Mesenchymal stem cell (in vitro differentiated cells and primary cell): ENCODE results near the gene SIK3.

Source experiments
- DNase-seq: peaks from one replicate; pipeline ENCODE4 v3.0.0-alpha.2; 2013
- H2AFZ ChIP-seq: one replicate; pipeline ENCODE4 v1.6.1; 2013; ENCODE audit warnings: low read depth, mild to moderate bottlenecking, control low read depth, inconsistent platforms, low read length, moderate library complexity
- H2AK5ac ChIP-seq: 2 replicates; pipeline ENCODE4 v1.6.1; 2013; ENCODE audit warnings: low read length, moderate library complexity, mild to moderate bottlenecking, inconsistent platforms; ENCODE audit not compliant: severe bottlenecking
- H2BK120ac ChIP-seq: one replicate; pipeline ENCODE4 v1.6.1; 2013; ENCODE audit warnings: low read depth, mild to moderate bottlenecking, inconsistent platforms, low read length, moderate library complexity
- H2BK12ac ChIP-seq, 2 experiments: one replicate each; pipeline ENCODE4 v1.6.1; 2013; ENCODE audit warnings: inconsistent platforms in 2 of 2, low read length in 2 of 2, mild to moderate bottlenecking in 2 of 2, moderate library complexity in 2 of 2, control low read depth in 1 of 2
- H2BK15ac ChIP-seq: one replicate; pipeline ENCODE4 v1.6.1; 2013; ENCODE audit warnings: mild to moderate bottlenecking, low read depth, inconsistent platforms; ENCODE audit not compliant: poor library complexity, severe bottlenecking
- H2BK5ac ChIP-seq: 2 replicates; pipeline ENCODE4 v1.6.1; 2013; ENCODE audit warnings: low read depth, mild to moderate bottlenecking, low read length, control low read depth, inconsistent platforms; ENCODE audit not compliant: poor library complexity, severe bottlenecking
- H3K14ac ChIP-seq, 2 experiments: one replicate each; pipeline ENCODE4 v1.6.1; 2013; ENCODE audit warnings: inconsistent platforms in 2 of 2, low read length in 2 of 2, control low read depth in 1 of 2, mild to moderate bottlenecking in 1 of 2, moderate library complexity in 1 of 2
- H3K18ac ChIP-seq, 2 experiments: one replicate each; pipeline ENCODE4 v1.6.1; 2013; ENCODE audit warnings: inconsistent platforms in 2 of 2, low read length in 2 of 2, control low read depth in 1 of 2, low read depth in 1 of 2, mild to moderate bottlenecking in 1 of 2
- H3K23ac ChIP-seq, 2 experiments: one replicate each; pipeline ENCODE4 v1.6.1; 2013; ENCODE audit warnings: inconsistent platforms in 2 of 2, low read length in 2 of 2, mild to moderate bottlenecking in 2 of 2, moderate library complexity in 2 of 2, control low read depth in 1 of 2
- H3K27ac ChIP-seq: 2 replicates; pipeline ENCODE4 v1.5.1; 2013; ENCODE audit warnings: mild to moderate bottlenecking, moderate library complexity, low read length, control low read depth, inconsistent platforms; ENCODE audit not compliant: poor library complexity, severe bottlenecking
- H3K27me3 ChIP-seq, 2 experiments: 2 replicates each; pipeline versions ENCODE4 v1.6.1 to v1.7.0; 2013; ENCODE audit warnings: low read length in 2 of 2, mild to moderate bottlenecking in 2 of 2, moderate library complexity in 2 of 2, control low read depth in 1 of 2, inconsistent platforms in 1 of 2; ENCODE audit not compliant: control insufficient read depth in 1 of 2, insufficient read depth in 1 of 2
- H3K36me3 ChIP-seq, 2 experiments: 2 replicates each; pipeline versions ENCODE4 v1.6.1 to v1.7.0; 2013; ENCODE audit warnings: low read length in 2 of 2, control low read depth in 1 of 2, inconsistent platforms in 1 of 2, low read depth in 1 of 2, mild to moderate bottlenecking in 1 of 2; ENCODE audit not compliant: insufficient read depth in 2 of 2, control insufficient read depth in 1 of 2
- H3K4ac ChIP-seq, 2 experiments: one replicate each; pipeline ENCODE4 v1.6.1; 2013; ENCODE audit warnings: inconsistent platforms in 2 of 2, low read length in 2 of 2, mild to moderate bottlenecking in 2 of 2, moderate library complexity in 2 of 2, control low read depth in 1 of 2, low read depth in 1 of 2
- H3K4me1 ChIP-seq: 2 replicates; pipeline ENCODE4 v1.6.1; 2013; ENCODE audit warnings: low read depth, low read length, control low read depth; ENCODE audit not compliant: control insufficient read depth, insufficient read depth
- H3K4me2 ChIP-seq: 2 replicates; pipeline ENCODE4 v1.6.1; 2013; ENCODE audit warnings: low read length, mild to moderate bottlenecking, inconsistent platforms; ENCODE audit not compliant: poor library complexity, severe bottlenecking
- H3K4me3 ChIP-seq, 2 experiments: 2 replicates each; pipeline versions ENCODE4 v1.5.1 to v1.7.0; 2013; ENCODE audit warnings: low read length in 2 of 2, mild to moderate bottlenecking in 2 of 2, control low read depth in 1 of 2, low read depth in 1 of 2; ENCODE audit not compliant: insufficient read depth in 1 of 2
- H3K79me1 ChIP-seq: replicated peaks from 2 replicates; pipeline ENCODE4 v1.6.1; 2013; ENCODE audit warnings: mild to moderate bottlenecking, control low read depth, low read length, inconsistent platforms; ENCODE audit not compliant: poor library complexity, severe bottlenecking
- H3K9ac ChIP-seq: 2 replicates; pipeline ENCODE4 v1.7.0; 2013; ENCODE audit warnings: mild to moderate bottlenecking, low read length, moderate library complexity
- H3K9me3 ChIP-seq: 2 replicates; pipeline ENCODE4 v1.7.0; 2013; ENCODE audit warnings: mild to moderate bottlenecking, low read length; ENCODE audit not compliant: control insufficient read depth
- H4K8ac ChIP-seq: one replicate; pipeline ENCODE4 v1.6.1; 2013; ENCODE audit warnings: inconsistent platforms, mild to moderate bottlenecking, low read length, moderate library complexity
- H4K91ac ChIP-seq: one replicate; pipeline ENCODE4 v1.6.1; 2013; ENCODE audit warnings: mild to moderate bottlenecking, low read length, inconsistent platforms
- WGBS: methylation state at CpG from one replicate; pipeline ENCODE4 v1.1.7; 2013; ENCODE audit warnings: mixed read lengths; 5-methylcytosine and 5-hydroxymethylcytosine counted together

SIK3 gene

GRCh38 chr11:116814502-116814901, 283.7 kb downstream of the SIK3 start:
- H2AK5ac ChIP-seq = no peak overlapping the region
- no peaks in the 10 kb centered on the region for H3K79me1 ChIP-seq
- H2BK12ac ChIP-seq = no peak overlapping the region
- H4K91ac ChIP-seq = no peak overlapping the region
- H3K9ac ChIP-seq = no peak overlapping the region
- H3K36me3 ChIP-seq = no peaks in the 10 kb centered on the region
- peaks cover 0 to 12% of the 10 kb centered on the region in 2 experiments for H3K27me3 ChIP-seq
- H3K4me3 ChIP-seq = no peak overlapping the region
- H4K8ac ChIP-seq = no peak overlapping the region
- H3K4me2 ChIP-seq = no peak overlapping the region
- no peaks in the 10 kb centered on the region for H3K4me1 ChIP-seq
- DNase-seq = no peak
- no peak overlapping the region for H3K18ac ChIP-seq
- no peak overlapping the region for H2AFZ ChIP-seq
- no peak overlapping the region for H2BK15ac ChIP-seq
- no peak overlapping the region for H3K14ac ChIP-seq
- H3K23ac ChIP-seq = no peak overlapping the region
- WGBS = 95% methylated on average over 5 of the region's 6 CpGs
- H2BK120ac ChIP-seq = no peak overlapping the region
- no peak overlapping the region for H3K27ac ChIP-seq
- H3K9me3 ChIP-seq = no peaks in the 10 kb centered on the region
- no peak overlapping the region for H2BK5ac ChIP-seq
- H3K4ac ChIP-seq = no peak overlapping the region

- Histone ChIP-seq H2BK5ac (no peak overlapping the region), H3K4ac (no peak overlapping the region), H3K79me1 (no peaks in the 10 kb centered on the region), H3K36me3 (no peaks in the 10 kb centered on the region), H4K91ac (no peak overlapping the region), H3K9ac (no peak overlapping the region), H2AFZ (no peak overlapping the region), H3K18ac (no peak overlapping the region), H3K4me3 (no peak overlapping the region), H2BK12ac (no peak overlapping the region), H2AK5ac (no peak overlapping the region), H2BK120ac (no peak overlapping the region), H3K27me3 (peaks cover 0 to 12% of the 10 kb centered on the region in 2 experiments), H3K23ac (peak overlapping the region in 1 of 2 experiments; percentile 56), H3K4me1 (no peaks in the 10 kb centered on the region), H3K4me2 (no peak overlapping the region), H3K14ac (no peak overlapping the region), H2BK15ac (no peak overlapping the region), H4K8ac (no peak overlapping the region), H3K9me3 (no peaks in the 10 kb centered on the region), H3K27ac (no peak overlapping the region)
- no peak for DNase-seq
- 65% methylated on average over 4 of the region's 5 CpGs for WGBS
Observed at GRCh38 chr11:116813781-116814471, 284.3 kb downstream of the SIK3 start.

- Histone ChIP-seq H3K27me3 (peaks cover 0 to 19% of the 10 kb centered on the region in 2 experiments), H4K91ac (no peak overlapping the region), H3K79me1 (no peaks in the 10 kb centered on the region), H3K4ac (no peak overlapping the region), H3K23ac (no peak overlapping the region), H3K9me3 (no peaks in the 10 kb centered on the region), H2BK15ac (no peak overlapping the region), H2BK12ac (no peak overlapping the region), H3K18ac (no peak overlapping the region), H3K4me1 (no peaks in the 10 kb centered on the region), H2AFZ (no peak overlapping the region), H4K8ac (no peak overlapping the region), H3K36me3 (no peaks in the 10 kb centered on the region), H3K4me3 (no peak overlapping the region), H2BK5ac (no peak overlapping the region), H3K14ac (no peak overlapping the region), H3K9ac (no peak overlapping the region), H3K4me2 (no peak overlapping the region), H2BK120ac (no peak overlapping the region), H2AK5ac (no peak overlapping the region), H3K27ac (no peak overlapping the region)
- 92% methylated on average over 1 of the region's 1 CpG for WGBS
- no peak for DNase-seq
Observed at GRCh38 chr11:116813170-116813569, 285.1 kb downstream of the SIK3 start.

- no CpG with 5 or more reads among the region's 4 CpGs for WGBS
- Histone ChIP-seq H2BK15ac (no peak overlapping the region), H3K79me1 (no peaks in the 10 kb centered on the region), H3K9ac (no peak overlapping the region), H2BK5ac (no peak overlapping the region), H2AFZ (no peak overlapping the region), H2BK120ac (no peak overlapping the region), H3K14ac (no peak overlapping the region), H2BK12ac (no peak overlapping the region), H2AK5ac (no peak overlapping the region), H3K4me3 (no peak overlapping the region), H3K18ac (no peak overlapping the region), H4K91ac (no peak overlapping the region), H4K8ac (no peak overlapping the region), H3K9me3 (no peaks in the 10 kb centered on the region), H3K23ac (no peak overlapping the region), H3K27me3 (peaks cover 0 to 23% of the 10 kb centered on the region in 2 experiments), H3K4ac (no peak overlapping the region), H3K4me1 (no peaks in the 10 kb centered on the region), H3K36me3 (no peaks in the 10 kb centered on the region), H3K4me2 (no peak overlapping the region), H3K27ac (no peak overlapping the region)
- DNase-seq = no peak
Observed at GRCh38 chr11:116812109-116812508, 286.1 kb downstream of the SIK3 start.
